AG09309 (cell line): ENCODE results near the gene TMEM9B.
"Not testable (repeated sequence)": the region's sequence is repeated elsewhere in the genome, so short reads cannot be mapped to it uniquely, and the experiment has no call there.

Experiments
- DNase-seq: peaks from one replicate; pipeline ENCODE4 v3.0.0-alpha.2; 2010; ENCODE audit warnings: low read depth
- H3K4me3 ChIP-seq: 2 replicates; pipeline ENCODE4 v1.5.1; 2011; ENCODE audit warnings: mild to moderate bottlenecking, low read depth, low read length, moderate library complexity; ENCODE audit not compliant: control insufficient read depth
- TF ChIP-seq, protein P1 (sequence below): IDR thresholded peaks from 2 replicates; pipeline ENCODE4 v1.5.1; 2011; ENCODE audit warnings: mild to moderate bottlenecking, low read depth, low read length, inconsistent platforms; ENCODE audit not compliant: insufficient read depth, control insufficient read depth; ENCODE audit errors: missing control alignments

TMEM9B gene

DNA sequence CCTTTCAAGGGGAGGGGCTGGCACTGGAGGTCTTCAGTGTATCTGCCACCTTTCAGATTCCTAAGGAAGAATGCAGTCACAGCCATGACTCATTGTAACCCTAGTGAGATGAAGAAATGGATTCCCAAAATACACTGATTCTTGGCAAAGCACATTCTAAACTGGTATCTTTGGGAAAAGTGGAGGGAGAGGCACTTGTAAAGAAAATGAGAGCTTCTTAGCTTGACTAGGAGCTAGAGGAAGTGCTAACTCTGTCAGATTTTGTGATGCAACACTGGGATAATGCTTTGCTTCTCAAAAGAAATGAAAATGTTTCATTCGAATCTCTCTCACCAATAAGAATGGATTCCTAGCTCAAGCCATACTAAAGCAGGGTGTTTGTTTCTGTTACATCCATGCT is 25.2 kb upstream of the TMEM9B start:
- DNase-seq: peak; percentile 40
- TF ChIP-seq, protein P1, sequence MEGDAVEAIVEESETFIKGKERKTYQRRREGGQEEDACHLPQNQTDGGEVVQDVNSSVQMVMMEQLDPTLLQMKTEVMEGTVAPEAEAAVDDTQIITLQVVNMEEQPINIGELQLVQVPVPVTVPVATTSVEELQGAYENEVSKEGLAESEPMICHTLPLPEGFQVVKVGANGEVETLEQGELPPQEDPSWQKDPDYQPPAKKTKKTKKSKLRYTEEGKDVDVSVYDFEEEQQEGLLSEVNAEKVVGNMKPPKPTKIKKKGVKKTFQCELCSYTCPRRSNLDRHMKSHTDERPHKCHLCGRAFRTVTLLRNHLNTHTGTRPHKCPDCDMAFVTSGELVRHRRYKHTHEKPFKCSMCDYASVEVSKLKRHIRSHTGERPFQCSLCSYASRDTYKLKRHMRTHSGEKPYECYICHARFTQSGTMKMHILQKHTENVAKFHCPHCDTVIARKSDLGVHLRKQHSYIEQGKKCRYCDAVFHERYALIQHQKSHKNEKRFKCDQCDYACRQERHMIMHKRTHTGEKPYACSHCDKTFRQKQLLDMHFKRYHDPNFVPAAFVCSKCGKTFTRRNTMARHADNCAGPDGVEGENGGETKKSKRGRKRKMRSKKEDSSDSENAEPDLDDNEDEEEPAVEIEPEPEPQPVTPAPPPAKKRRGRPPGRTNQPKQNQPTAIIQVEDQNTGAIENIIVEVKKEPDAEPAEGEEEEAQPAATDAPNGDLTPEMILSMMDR: no peak
- no peak overlapping the region for H3K4me3 ChIP-seq

- DNase-seq: no peak
- TF ChIP-seq, protein P1: no peak
- no peak overlapping the region for H3K4me3 ChIP-seq
These were observed 24.3 kb upstream of the TMEM9B start for GRCh38 chr11:8988329-8989234.

DNA sequence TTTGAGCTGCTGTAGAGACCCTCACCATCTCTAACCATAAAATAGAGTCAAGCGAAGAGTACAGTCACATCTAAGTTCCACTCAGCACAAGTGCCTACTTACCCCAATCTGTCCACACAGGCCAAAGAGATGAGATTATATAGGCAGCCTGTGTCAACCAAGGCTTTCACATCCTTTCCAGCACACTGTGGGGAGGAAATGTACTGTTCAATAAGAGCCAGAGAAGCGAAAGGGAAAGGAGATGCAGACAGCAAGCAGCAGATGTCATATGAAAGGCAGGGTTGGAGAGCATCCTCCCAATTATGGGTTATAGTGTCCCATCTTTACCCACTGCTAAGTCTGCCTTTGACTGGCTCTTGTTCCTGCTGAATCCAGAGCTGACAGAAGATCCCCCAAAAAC is 23.2 kb upstream of the TMEM9B start:
- no peak overlapping the region for H3K4me3 ChIP-seq
- TF ChIP-seq, protein P1: no peak
- no peak for DNase-seq

GRCh38 chr11:8986772-8987171 is 22.5 kb upstream of the TMEM9B start:
- not testable (repeated sequence) for DNase-seq, H3K4me3 ChIP-seq

- no peak for DNase-seq
- no peak overlapping the region for H3K4me3 ChIP-seq
- TF ChIP-seq, protein P1: no peak
These were observed 21.2 kb upstream of the TMEM9B start for GRCh38 chr11:8985462-8985861.

GRCh38 chr11:8983552-8983951 is 19.3 kb upstream of the TMEM9B start:
- no peak overlapping the region for H3K4me3 ChIP-seq
- TF ChIP-seq, protein P1: no peak
- DNase-seq: no peak

DNA sequence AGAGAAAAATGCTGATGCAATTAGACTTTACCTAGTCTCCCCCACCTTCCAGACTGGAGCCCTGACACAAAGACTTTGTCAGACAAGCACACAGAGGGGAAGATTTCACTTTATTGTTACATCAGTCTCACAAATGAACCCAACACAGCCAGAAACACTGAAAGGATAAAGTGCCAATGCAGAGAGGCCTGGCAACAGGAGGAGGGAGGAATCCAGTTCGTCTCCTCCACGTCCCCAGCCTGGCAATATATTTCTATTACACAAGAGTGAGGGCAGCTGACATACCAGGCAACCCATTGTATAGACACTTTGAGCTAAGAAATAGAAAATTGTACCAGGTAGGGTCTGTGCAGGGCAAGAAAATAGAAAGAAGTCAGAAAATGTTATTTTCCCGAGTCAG is 16.2 kb upstream of the TMEM9B start:
- no peak for DNase-seq
- TF ChIP-seq, protein P1: no peak
- no peak overlapping the region for H3K4me3 ChIP-seq

GRCh38 chr11:8979365-8979764 is 15.1 kb upstream of the TMEM9B start:
- not testable (repeated sequence) for H3K4me3 ChIP-seq, DNase-seq
